Lung (tissue), 12 donors: Measurements from ENCODE around the gene VPS13D. TPM values are rescaled to one million over a fixed set of nuclear protein-coding genes. Genes with fewer than 3 reads are reported as not detected.
A peak's percentile ranks its signal among the peaks of the same experiment; 100 is the strongest.

Experiments
- ATAC-seq: fragments of 200-7000 bp; cut with Tn5 transposase; one replicate; pipeline ENCODE4 v1.9.1; 2020; ENCODE audit warnings: moderate number of reproducible peaks; ENCODE audit not compliant: insufficient read depth, low FRiP score
- DNase-seq, 3 donors: peaks; one replicate each; pipeline ENCODE4 v3.0.0-alpha.2; 2013 to 2017
- H3K27ac ChIP-seq, 2 donors: one replicate each; pipeline ENCODE4 v1.5.1; 2013; ENCODE audit warnings: mild to moderate bottlenecking in 2 of 2, moderate library complexity in 2 of 2, control low read depth in 1 of 2, inconsistent platforms in 1 of 2, low read depth in 1 of 2, low read length in 1 of 2
- H3K27me3 ChIP-seq, 3 donors: one replicate each; pipeline ENCODE4 v1.5.1; 2013; ENCODE audit warnings: low read length in 2 of 3; ENCODE audit not compliant: control insufficient read depth in 3 of 3, insufficient read depth in 3 of 3
- H3K36me3 ChIP-seq, 4 donors: one replicate each; pipeline ENCODE4 v1.5.1; 2013; ENCODE audit warnings: low read length in 4 of 4, mild to moderate bottlenecking in 1 of 4, moderate library complexity in 1 of 4; ENCODE audit not compliant: control insufficient read depth in 4 of 4, insufficient read depth in 4 of 4
- H3K4me1 ChIP-seq, 5 donors: one replicate each; pipeline ENCODE4 v1.5.1; 2013; ENCODE audit warnings: low read length in 5 of 5, mild to moderate bottlenecking in 2 of 5, moderate library complexity in 1 of 5; ENCODE audit not compliant: control insufficient read depth in 5 of 5, insufficient read depth in 5 of 5
- H3K4me3 ChIP-seq: one replicate; pipeline ENCODE4 v1.5.1; 2013; ENCODE audit warnings: mild to moderate bottlenecking, control low read depth, moderate library complexity
- H3K9ac ChIP-seq, 2 donors: one replicate each; pipeline ENCODE4 v1.5.1; 2013; ENCODE audit warnings: low read length in 2 of 2, control low read depth in 1 of 2; ENCODE audit not compliant: insufficient read depth in 1 of 2
- H3K9me3 ChIP-seq, 4 donors: one replicate each; pipeline ENCODE4 v1.5.1; 2013; ENCODE audit warnings: low read length in 3 of 4, mild to moderate bottlenecking in 1 of 4, moderate library complexity in 1 of 4; ENCODE audit not compliant: control insufficient read depth in 4 of 4, insufficient read depth in 3 of 4
- CTCF ChIP-seq: IDR thresholded peaks from 2 replicates; pipeline ENCODE4 v1.5.1; 2012; ENCODE audit warnings: mild to moderate bottlenecking; ENCODE audit errors: control extremely low read depth, extremely low read depth
- WGBS, 2 donors: extraction: QIAGEN DNeasy Blood & Tissue Kit; methylation state at CpG; one replicate each; pipeline ENCODE4 v1.1.7; 2013; 5-methylcytosine and 5-hydroxymethylcytosine counted together
- polyA plus RNA-seq, 2 donors: library from polyadenylated mRNA; stranded (reverse); fragments of 200-250 nt; gene quantifications; one replicate each; pipeline ENCODE4 v1.2.1, GENCODE V29; 2013
- total RNA-seq, 2 donors: library from RNA; depleted of rRNA in 1 of 2; stranded (reverse); fragments of >200 nt in 1 of 2; gene quantifications; one replicate each; pipeline ENCODE4 v1.2.1, GENCODE V29; 2014 to 2021
- donor health status: control.
- donor health status: control.
- donor health status: Bipolar disorder and iron deficiency.
- donor health status: healthy.
- donor health status: DM: yes; HTN: yes; CAD: no.

VPS13D gene
- total and polyA plus RNA-seq, 4 donors, result 18.4 to 76.0 (median 37.5) TPM

GRCh38 chr1:12549460-12550349 is 319.9 kb downstream of the VPS13D start:
- H3K36me3 ChIP-seq, result no peaks in the 10 kb centered on the region
- H3K4me3 ChIP-seq, result no peak overlapping the region
- H3K9ac ChIP-seq, result no peak overlapping the region
- H3K4me1 ChIP-seq, result peaks cover 3 to 29% (median 14%) of the 10 kb centered on the region in 5 donors
- DNase-seq (peak in 2 of 3 donors; percentile 45 to 53), ATAC-seq (peak; percentile 29)
- TF ChIP-seq CTCF, result no peak
- H3K9me3 ChIP-seq, result no peaks in the 10 kb centered on the region
- H3K27ac ChIP-seq, result peak overlapping the region in 1 of 2 donors; percentile 75
- H3K27me3 ChIP-seq, result no peaks in the 10 kb centered on the region
- 63 to 80% methylated on average over 31 of the region's 31 CpGs for WGBS, 2 donors

- no peak for ATAC-seq
- no peak for DNase-seq
- Histone ChIP-seq H3K9ac (no peak overlapping the region), H3K27ac (no peak overlapping the region), H3K4me1 (peaks cover 3 to 35% (median 14%) of the 10 kb centered on the region in 5 donors), H3K4me3 (no peak overlapping the region), H3K27me3 (no peaks in the 10 kb centered on the region), H3K9me3 (no peaks in the 10 kb centered on the region), H3K36me3 (no peaks in the 10 kb centered on the region)
- no peak for TF ChIP-seq CTCF
Observed at GRCh38 chr1:12551584-12551983, 321.8 kb downstream of the VPS13D start.

GRCh38 chr1:12552111-12552888 is 322.5 kb downstream of the VPS13D start:
- ATAC-seq, result no peak

More at GRCh38 chr1:12552111-12552888, 322.5 kb downstream of the VPS13D start:
- no peak for TF ChIP-seq CTCF
- Histone ChIP-seq H3K36me3 (no peaks in the 10 kb centered on the region), H3K9me3 (no peaks in the 10 kb centered on the region), H3K4me3 (no peak overlapping the region), H3K9ac (no peak overlapping the region), H3K27ac (peak overlapping the region in 1 of 2 donors; percentile 68), H3K4me1 (peaks cover 3 to 37% (median 16%) of the 10 kb centered on the region in 5 donors), H3K27me3 (no peaks in the 10 kb centered on the region)
- DNase-seq, result no peak
- 92 to 95% methylated on average over 27 of the region's 27 CpGs for WGBS, 2 donors
